SK-N-SH (cell line): Measurements from ENCODE around the gene OR3A3. TPM values are rescaled to one million over a fixed set of nuclear protein-coding genes. Genes with fewer than 3 reads are reported as not detected.
"Not testable (repeated sequence)": the region's sequence is repeated elsewhere in the genome, so short reads cannot be mapped to it uniquely, and the experiment has no call there.

Experiments
- CTCF ChIA-PET: fragments of 300-600, 350-600 bp; formaldehyde crosslinking; extraction: SDS; loops from one replicate; lab custom pipeline; 2021; lab: Yijun Ruan, JAX
- POLR2A ChIA-PET: fragments of 350-600 bp; sonication (Branson Sonifier 250); formaldehyde crosslinking; extraction: SDS; loops from one replicate; lab custom pipeline; 2020; ENCODE audit warnings: antibody characterized with exemption, inconsistent platforms; lab: Yijun Ruan, JAX
- DNase-seq: peaks from one replicate; pipeline ENCODE4 v3.0.0; 2012
- H2AFZ ChIP-seq: fragments of 200-600 bp; sonication (generic); 2 replicates; pipeline ENCODE4 v1.8.1; 2016; ENCODE audit warnings: antibody characterized with exemption, mild to moderate bottlenecking, low read depth
- H3F3A ChIP-seq: fragments of 200-600 bp; sonication (generic); replicated peaks from 2 replicates; pipeline ENCODE3; 2016; ENCODE audit warnings: antibody characterized with exemption, mild to moderate bottlenecking; ENCODE audit not compliant: insufficient read depth
- H3K27ac ChIP-seq, 2 experiments: fragments of 200-500 bp in 1 of 2; fragments of 200-600 bp in 1 of 2; sonication (Bioruptor generic) in 1 of 2; sonication (generic), shearing (Covaris generic) in 1 of 2; 2 replicates each; pipeline versions ENCODE4 v1.5.1 to v1.6.1; 2014 to 2016; ENCODE audit warnings: low read depth in 2 of 2, inconsistent platforms in 1 of 2, low read length in 1 of 2, mild to moderate bottlenecking in 1 of 2, mixed read lengths in 1 of 2
- H3K27me3 ChIP-seq: fragments of 200-600 bp; sonication (generic), shearing (Covaris generic); 2 replicates; pipeline ENCODE4 v1.6.1; 2016; ENCODE audit warnings: mixed run types; ENCODE audit not compliant: insufficient read depth
- H3K36me3 ChIP-seq, 2 experiments: fragments of 200-500 bp in 1 of 2; fragments of 200-600 bp in 1 of 2; sonication (Bioruptor generic) in 1 of 2; sonication (generic) in 1 of 2; replicated peaks in 1 of 2; 2 replicates each; pipeline versions ENCODE3 to v1.5.1; 2014 to 2016; ENCODE audit warnings: low read length in 1 of 2, mild to moderate bottlenecking in 1 of 2; ENCODE audit not compliant: insufficient read depth in 2 of 2, control insufficient read depth in 1 of 2
- H3K4me1 ChIP-seq, 2 experiments: fragments of 200-500 bp in 1 of 2; fragments of 200-600 bp in 1 of 2; sonication (Bioruptor generic) in 1 of 2; sonication (generic), shearing (Covaris generic) in 1 of 2; 2 replicates each; pipeline versions ENCODE4 v1.5.1 to v1.6.1; 2014 to 2016; ENCODE audit warnings: low read depth in 1 of 2, low read length in 1 of 2, mixed run types in 1 of 2; ENCODE audit not compliant: insufficient read depth in 2 of 2, control insufficient read depth in 1 of 2
- H3K4me2 ChIP-seq: fragments of 200-600 bp; sonication (generic), shearing (Covaris generic); 2 replicates; pipeline ENCODE4 v1.6.1; 2017; ENCODE audit warnings: mixed run types
- H3K4me3 ChIP-seq, 2 experiments: fragments of 200-500 bp in 1 of 2; fragments of 200-600 bp in 1 of 2; sonication (Bioruptor generic) in 1 of 2; sonication (generic), shearing (Covaris generic) in 1 of 2; 2 replicates each; pipeline versions ENCODE4 v1.5.1 to v1.8.1; 2014 to 2016; ENCODE audit warnings: low read depth in 2 of 2, inconsistent platforms in 1 of 2, low read length in 1 of 2, mild to moderate bottlenecking in 1 of 2, mixed read lengths in 1 of 2, moderate library complexity in 1 of 2
- H3K79me2 ChIP-seq: fragments of 200-600 bp; sonication (generic); 2 replicates; pipeline ENCODE4 v1.8.1; 2017; ENCODE audit warnings: mild to moderate bottlenecking; ENCODE audit not compliant: insufficient read depth
- H3K9ac ChIP-seq: fragments of 200-600 bp; sonication (generic); 2 replicates; pipeline ENCODE4 v1.6.1; 2017; ENCODE audit warnings: mixed run types
- H3K9me2 ChIP-seq: fragments of 200-600 bp; sonication (generic); 2 replicates; pipeline ENCODE4 v1.6.1; 2017; ENCODE audit warnings: mixed run types
- H3K9me3 ChIP-seq: fragments of 200-600 bp; sonication (generic); 2 replicates; pipeline ENCODE4 v1.6.1; 2017; ENCODE audit warnings: mixed run types, mild to moderate bottlenecking, moderate library complexity
- H4K20me1 ChIP-seq: fragments of 200-600 bp; sonication (generic); 2 replicates; pipeline ENCODE4 v1.6.1; 2017; ENCODE audit warnings: mild to moderate bottlenecking, mixed run types; ENCODE audit not compliant: insufficient read depth
- GATA2 ChIP-seq: sonication (generic); formaldehyde crosslinking; IDR thresholded peaks from 2 replicates; pipeline ENCODE4 v1.5.0; 2020; ENCODE audit warnings: mild to moderate bottlenecking, missing genetic modification reagents
- USF2 ChIP-seq: fragments of 150-350 bp; IDR thresholded peaks from 2 replicates; pipeline ENCODE4 v1.6.1; 2017; ENCODE audit warnings: antibody characterized with exemption, low read length, low read depth, borderline replicate concordance
- YY1 ChIP-seq: IDR thresholded peaks from 2 replicates; pipeline ENCODE4 v1.4.0; 2012; ENCODE audit warnings: low read depth, mild to moderate bottlenecking
- ZBTB33 ChIP-seq: IDR thresholded peaks from 2 replicates; pipeline ENCODE4 v1.4.0; 2012; ENCODE audit warnings: low read depth, borderline replicate concordance
- whole genome bisulfite sequencing: methylation state at CpG from one replicate; pipeline ENCODE4 v1.1.6; 2017; ENCODE audit warnings: low lambda C conversion rate; 5-methylcytosine and 5-hydroxymethylcytosine counted together
- polyA plus RNA-seq, 3 experiments: library from polyadenylated mRNA; depleted of rRNA; stranded (reverse); fragments of >200 nt; gene quantifications; 2 replicates each; pipeline ENCODE4 v1.2.3, GENCODE V29; 2012
- TF ChIP-seq, protein P1 (sequence below): IDR thresholded peaks from 2 replicates; pipeline ENCODE4 v1.6.1; 2012; ENCODE audit warnings: mild to moderate bottlenecking, low read depth, low read length, moderate library complexity

Gene OR3A3
- polyA plus RNA-seq, 1 of the 3 experiments (the other 2 are of a cell fraction) = not detected

GRCh38 chr17:3397801-3398200 is 13.4 kb upstream of the OR3A3 start:
- DNase-seq, H3K9me3 ChIP-seq, H3K9ac ChIP-seq, H4K20me1 ChIP-seq, H2AFZ ChIP-seq, H3K27me3 ChIP-seq, H3K79me2 ChIP-seq, H3K4me1 ChIP-seq, H3K4me3 ChIP-seq, POLR2A ChIA-PET, CTCF ChIA-PET, H3F3A ChIP-seq, H3K4me2 ChIP-seq, H3K27ac ChIP-seq, H3K9me2 ChIP-seq, H3K36me3 ChIP-seq: not testable (repeated sequence)
- TF ChIP-seq, protein P1, sequence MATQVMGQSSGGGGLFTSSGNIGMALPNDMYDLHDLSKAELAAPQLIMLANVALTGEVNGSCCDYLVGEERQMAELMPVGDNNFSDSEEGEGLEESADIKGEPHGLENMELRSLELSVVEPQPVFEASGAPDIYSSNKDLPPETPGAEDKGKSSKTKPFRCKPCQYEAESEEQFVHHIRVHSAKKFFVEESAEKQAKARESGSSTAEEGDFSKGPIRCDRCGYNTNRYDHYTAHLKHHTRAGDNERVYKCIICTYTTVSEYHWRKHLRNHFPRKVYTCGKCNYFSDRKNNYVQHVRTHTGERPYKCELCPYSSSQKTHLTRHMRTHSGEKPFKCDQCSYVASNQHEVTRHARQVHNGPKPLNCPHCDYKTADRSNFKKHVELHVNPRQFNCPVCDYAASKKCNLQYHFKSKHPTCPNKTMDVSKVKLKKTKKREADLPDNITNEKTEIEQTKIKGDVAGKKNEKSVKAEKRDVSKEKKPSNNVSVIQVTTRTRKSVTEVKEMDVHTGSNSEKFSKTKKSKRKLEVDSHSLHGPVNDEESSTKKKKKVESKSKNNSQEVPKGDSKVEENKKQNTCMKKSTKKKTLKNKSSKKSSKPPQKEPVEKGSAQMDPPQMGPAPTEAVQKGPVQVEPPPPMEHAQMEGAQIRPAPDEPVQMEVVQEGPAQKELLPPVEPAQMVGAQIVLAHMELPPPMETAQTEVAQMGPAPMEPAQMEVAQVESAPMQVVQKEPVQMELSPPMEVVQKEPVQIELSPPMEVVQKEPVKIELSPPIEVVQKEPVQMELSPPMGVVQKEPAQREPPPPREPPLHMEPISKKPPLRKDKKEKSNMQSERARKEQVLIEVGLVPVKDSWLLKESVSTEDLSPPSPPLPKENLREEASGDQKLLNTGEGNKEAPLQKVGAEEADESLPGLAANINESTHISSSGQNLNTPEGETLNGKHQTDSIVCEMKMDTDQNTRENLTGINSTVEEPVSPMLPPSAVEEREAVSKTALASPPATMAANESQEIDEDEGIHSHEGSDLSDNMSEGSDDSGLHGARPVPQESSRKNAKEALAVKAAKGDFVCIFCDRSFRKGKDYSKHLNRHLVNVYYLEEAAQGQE = peak; percentile 85
- 1% methylated on average over 7 of the region's 7 CpGs for WGBS

DNA sequence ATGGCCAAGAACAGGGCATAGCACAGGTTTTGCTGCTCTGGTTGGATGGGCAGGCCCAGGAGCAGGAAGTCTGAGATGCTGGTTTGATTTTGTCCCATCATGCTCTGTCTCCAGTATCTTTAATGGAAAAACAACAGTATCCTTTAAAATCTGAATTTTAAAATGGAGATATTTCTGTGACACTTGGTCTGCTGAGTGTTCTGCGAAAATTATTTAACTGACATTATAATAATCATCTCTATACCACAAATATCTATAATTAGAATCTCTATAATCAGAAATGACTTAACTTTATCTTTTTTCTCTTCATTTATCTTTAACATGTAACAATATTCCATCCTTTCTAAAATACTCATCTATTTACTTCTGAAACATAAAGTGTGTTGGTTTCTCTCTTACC is 12.9 kb upstream of the OR3A3 start, which contains the start of gene OR1E1:
Gene OR1E1, minus strand, starts transcription at position 101 of the 400 bp plus-strand sequence. Its CDS starts 0 bp downstream, at position 101.
- no peak within 1 kb of the TSS for H3K4me3 ChIP-seq
- WGBS = 7% methylated on average over 1 of the region's 1 CpG
- no peaks in the 10 kb centered on the region for H3F3A ChIP-seq
- no peak for TF ChIP-seq USF2
- TF ChIP-seq ZBTB33 = no peak
- no peak for TF ChIP-seq GATA2 (CRISPR knock-in tag)
- no peak for TF ChIP-seq YY1
- H3K9me3 ChIP-seq = no peaks in the 10 kb centered on the region
- POLR2A ChIA-PET = no interaction called here
- no peaks in the 10 kb centered on the region for H3K27me3 ChIP-seq
- H3K4me1 ChIP-seq = no peaks in the 10 kb centered on the region
- peaks cover 4% of the 10 kb centered on the region; the same call in 1 of the 2 replicates for H3K9me2 ChIP-seq
- H3K27ac ChIP-seq = no peak within 1 kb of the TSS
- CTCF ChIA-PET = no interaction called here
- no peaks in the 10 kb centered on the region for H3K36me3 ChIP-seq
- no peak within 1 kb of the TSS for H3K9ac ChIP-seq
- H3K79me2 ChIP-seq = no peaks in the 10 kb centered on the region
- no peaks in the 10 kb centered on the region for H4K20me1 ChIP-seq
- H2AFZ ChIP-seq = no peak within 1 kb of the TSS
- H3K4me2 ChIP-seq = no peak within 1 kb of the TSS
- DNase-seq = no peak
